H1 (cell line): ENCODE measurements around the gene G6PC3.

Experiments used
- EP300 ChIP-seq, 2 experiments: IDR thresholded peaks; 1 replicate in 1 of 2; 2 replicates in 1 of 2; pipeline ENCODE4 v1.6.1; 2011 to 2012; ENCODE audit warnings: low read depth in 2 of 2, low read length in 2 of 2, mild to moderate bottlenecking in 2 of 2, borderline replicate concordance in 1 of 2, inconsistent platforms in 1 of 2, moderate library complexity in 1 of 2
- RXRA ChIP-seq: IDR thresholded peaks from 2 replicates; pipeline ENCODE4 v1.6.1; 2011; ENCODE audit warnings: low read depth, mild to moderate bottlenecking, low read length, moderate library complexity; ENCODE audit not compliant: insufficient read depth
- TF ChIP-seq, protein P1 (sequence below): IDR thresholded peaks from 2 replicates; pipeline ENCODE4 v1.6.1; 2012; ENCODE audit warnings: inconsistent platforms
- TF ChIP-seq, protein P2 (sequence below), 3 experiments: IDR thresholded peaks; 1 replicate in 2 of 3; 2 replicates in 1 of 3; pipeline versions ENCODE4 v1.5.1 to v1.6.1; 2011; ENCODE audit warnings: low read length in 3 of 3, mild to moderate bottlenecking in 3 of 3, inconsistent platforms in 2 of 3, low read depth in 1 of 3, moderate library complexity in 1 of 3; ENCODE audit not compliant: insufficient read depth in 1 of 3; ENCODE audit errors: control extremely low read depth in 1 of 3

DNA sequence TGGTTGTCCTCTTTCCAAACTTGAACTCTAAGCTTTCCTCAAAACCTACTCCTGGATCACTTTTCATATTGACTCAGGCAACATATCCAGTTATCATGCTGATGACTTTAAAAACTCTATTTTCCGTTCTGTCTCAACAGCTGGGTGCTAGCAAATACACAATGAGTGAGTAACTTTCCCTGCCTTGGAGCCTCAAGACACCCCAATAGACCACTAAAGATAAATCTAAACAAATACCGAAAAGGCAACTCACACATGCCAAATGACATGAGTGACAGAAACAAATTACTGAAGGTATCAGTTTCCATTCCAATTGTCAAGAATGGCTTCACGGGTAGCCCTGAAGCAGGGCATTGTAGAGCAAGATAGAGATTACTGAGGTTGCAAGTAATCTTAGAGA, 40.1 kb upstream of the G6PC3 start:
- TF ChIP-seq, protein P1, sequence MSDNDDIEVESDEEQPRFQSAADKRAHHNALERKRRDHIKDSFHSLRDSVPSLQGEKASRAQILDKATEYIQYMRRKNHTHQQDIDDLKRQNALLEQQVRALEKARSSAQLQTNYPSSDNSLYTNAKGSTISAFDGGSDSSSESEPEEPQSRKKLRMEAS = no peak
- TF ChIP-seq EP300 (IDR thresholded peaks at IDR 0.05; ENCODE audit: borderline replicate concordance in 1 of 2, low read depth in 2 of 2, low read length in 2 of 2) = no peak
- TF ChIP-seq, protein P2, sequence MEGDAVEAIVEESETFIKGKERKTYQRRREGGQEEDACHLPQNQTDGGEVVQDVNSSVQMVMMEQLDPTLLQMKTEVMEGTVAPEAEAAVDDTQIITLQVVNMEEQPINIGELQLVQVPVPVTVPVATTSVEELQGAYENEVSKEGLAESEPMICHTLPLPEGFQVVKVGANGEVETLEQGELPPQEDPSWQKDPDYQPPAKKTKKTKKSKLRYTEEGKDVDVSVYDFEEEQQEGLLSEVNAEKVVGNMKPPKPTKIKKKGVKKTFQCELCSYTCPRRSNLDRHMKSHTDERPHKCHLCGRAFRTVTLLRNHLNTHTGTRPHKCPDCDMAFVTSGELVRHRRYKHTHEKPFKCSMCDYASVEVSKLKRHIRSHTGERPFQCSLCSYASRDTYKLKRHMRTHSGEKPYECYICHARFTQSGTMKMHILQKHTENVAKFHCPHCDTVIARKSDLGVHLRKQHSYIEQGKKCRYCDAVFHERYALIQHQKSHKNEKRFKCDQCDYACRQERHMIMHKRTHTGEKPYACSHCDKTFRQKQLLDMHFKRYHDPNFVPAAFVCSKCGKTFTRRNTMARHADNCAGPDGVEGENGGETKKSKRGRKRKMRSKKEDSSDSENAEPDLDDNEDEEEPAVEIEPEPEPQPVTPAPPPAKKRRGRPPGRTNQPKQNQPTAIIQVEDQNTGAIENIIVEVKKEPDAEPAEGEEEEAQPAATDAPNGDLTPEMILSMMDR (IDR thresholded peaks at IDR 0.05; ENCODE audit: control extremely low read depth in 1 of 3, insufficient read depth in 1 of 3, low read depth in 1 of 3, low read length in 3 of 3) = no peak
- no peak for TF ChIP-seq RXRA
